HepG2 (cell line): Measurements from ENCODE around the gene PHF13. TPM values are rescaled to one million over a fixed set of nuclear protein-coding genes. Genes with fewer than 3 reads are reported as not detected.

Experiments used
- DPF2 ChIP-seq: sonication (generic); formaldehyde crosslinking; IDR thresholded peaks from 2 replicates; pipeline ENCODE4 v1.4.0; 2020; ENCODE audit warnings: mild to moderate bottlenecking, low read depth, missing genetic modification reagents, borderline replicate concordance
- GTF3A ChIP-seq: sonication (generic); formaldehyde crosslinking; conservative IDR thresholded peaks from 2 replicates; pipeline ENCODE4 v1.4.0; 2020; ENCODE audit warnings: mild to moderate bottlenecking, missing genetic modification reagents
- KLF12 ChIP-seq: sonication (generic); formaldehyde crosslinking; IDR thresholded peaks from 2 replicates; pipeline ENCODE4 v1.4.0; 2020; ENCODE audit warnings: missing genetic modification reagents, borderline replicate concordance
- LBX2 ChIP-seq: sonication (generic); formaldehyde crosslinking; IDR thresholded peaks from 2 replicates; pipeline ENCODE4 v1.5.0; 2020; ENCODE audit warnings: missing genetic modification reagents, mild to moderate bottlenecking, borderline replicate concordance
- POGK ChIP-seq: sonication (generic); formaldehyde crosslinking; conservative IDR thresholded peaks from 2 replicates; pipeline ENCODE4 v1.8.0; 2022; ENCODE audit warnings: mild to moderate bottlenecking, moderate library complexity, missing genetic modification reagents
- YEATS4 ChIP-seq: sonication (generic); formaldehyde crosslinking; IDR thresholded peaks from 2 replicates; pipeline ENCODE4 v1.4.0; 2020; ENCODE audit warnings: missing genetic modification reagents, borderline replicate concordance
- ZBTB8A ChIP-seq: sonication (generic); formaldehyde crosslinking; IDR thresholded peaks from 2 replicates; pipeline ENCODE4 v1.4.0; 2020; ENCODE audit warnings: mild to moderate bottlenecking, low read depth, missing genetic modification reagents, borderline replicate concordance
- ZEB1 ChIP-seq: IDR thresholded peaks from 2 replicates; pipeline ENCODE4 v1.6.1; 2012; ENCODE audit warnings: mild to moderate bottlenecking, low read depth, inconsistent platforms; ENCODE audit not compliant: insufficient replicate concordance
- ZFP82 ChIP-seq: sonication (generic); formaldehyde crosslinking; IDR thresholded peaks from 2 replicates; pipeline ENCODE4 v1.5.1; 2020; ENCODE audit warnings: mild to moderate bottlenecking, missing genetic modification reagents, borderline replicate concordance
- ZIK1 ChIP-seq: sonication (generic); formaldehyde crosslinking; IDR thresholded peaks from 2 replicates; pipeline ENCODE4 v1.5.0; 2020; ENCODE audit warnings: mild to moderate bottlenecking, low read depth, missing genetic modification reagents, borderline replicate concordance
- ZNF274 ChIP-seq: sonication (generic); formaldehyde crosslinking; IDR thresholded peaks from 2 replicates; pipeline ENCODE4 v1.5.1; 2020; ENCODE audit warnings: mild to moderate bottlenecking, missing genetic modification reagents
- ZNF432 ChIP-seq: sonication (generic); formaldehyde crosslinking; IDR thresholded peaks from 2 replicates; pipeline ENCODE4 v1.5.0; 2020; ENCODE audit warnings: missing genetic modification reagents, mild to moderate bottlenecking, borderline replicate concordance
- ZNF7 ChIP-seq: IDR thresholded peaks from 2 replicates; pipeline ENCODE4 v1.6.1; 2016; ENCODE audit warnings: missing biosample characterization, missing genetic modification reagents
- ZNF713 ChIP-seq: sonication (generic); formaldehyde crosslinking; IDR thresholded peaks from 2 replicates; pipeline ENCODE4 v1.4.0; 2020; ENCODE audit warnings: mild to moderate bottlenecking, missing genetic modification reagents
- ZNF800 ChIP-seq: sonication (generic); formaldehyde crosslinking; IDR thresholded peaks from 2 replicates; pipeline ENCODE4 v1.4.0; 2020; ENCODE audit warnings: missing genetic modification reagents
- polyA plus RNA-seq, 8 experiments: library from polyadenylated mRNA; depleted of rRNA in 3 of 8; stranded (reverse) in 7 of 8; unstranded in 1 of 8; fragments of >200 nt; fragmentation: Illumina TruSeq in 4 of 8; extraction: Trizol in 4 of 8; gene quantifications; 2 replicates each; pipeline versions ENCODE4 v1.2.1 to v1.2.3, GENCODE V29; 2011 to 2016; ENCODE audit warnings: low read depth in 4 of 8, missing spikeins in 1 of 8, mixed read lengths in 1 of 8; ENCODE audit not compliant: insufficient read depth in 1 of 8
- total RNA-seq, 5 experiments: library from RNA; depleted of rRNA; stranded (reverse); fragments of >200 nt; fragmentation: Illumina TruSeq; extraction: Trizol; gene quantifications; 2 replicates each; pipeline ENCODE4 v1.2.3, GENCODE V29; 2016; ENCODE audit warnings: low read depth in 1 of 5
- TF ChIP-seq, protein P1 (sequence below): sonication (generic); formaldehyde crosslinking; IDR thresholded peaks from 2 replicates; pipeline ENCODE4 v1.9.0; 2021; ENCODE audit warnings: missing genetic modification reagents, mild to moderate bottlenecking, borderline replicate concordance
- TF ChIP-seq, protein P2 (sequence below): sonication (generic); formaldehyde crosslinking; IDR thresholded peaks from 2 replicates; pipeline ENCODE4 v1.4.0; 2020; ENCODE audit warnings: mild to moderate bottlenecking, missing genetic modification reagents
- TF ChIP-seq, protein P3 (sequence below), 2 experiments: sonication (generic) in 1 of 2; formaldehyde crosslinking in 1 of 2; IDR thresholded peaks; 2 replicates each; pipeline versions ENCODE4 v1.5.1 to v1.6.1; 2011 to 2020; ENCODE audit warnings: borderline replicate concordance in 1 of 2, low read depth in 1 of 2, low read length in 1 of 2, mild to moderate bottlenecking in 1 of 2, missing genetic modification reagents in 1 of 2, moderate library complexity in 1 of 2

PHF13 gene
- total and polyA plus RNA-seq, 2 of the 13 experiments (the other 11 are each of a cell fraction or from before 2014, with no cell fraction given), result 4.7 to 7.4 TPM

DNA sequence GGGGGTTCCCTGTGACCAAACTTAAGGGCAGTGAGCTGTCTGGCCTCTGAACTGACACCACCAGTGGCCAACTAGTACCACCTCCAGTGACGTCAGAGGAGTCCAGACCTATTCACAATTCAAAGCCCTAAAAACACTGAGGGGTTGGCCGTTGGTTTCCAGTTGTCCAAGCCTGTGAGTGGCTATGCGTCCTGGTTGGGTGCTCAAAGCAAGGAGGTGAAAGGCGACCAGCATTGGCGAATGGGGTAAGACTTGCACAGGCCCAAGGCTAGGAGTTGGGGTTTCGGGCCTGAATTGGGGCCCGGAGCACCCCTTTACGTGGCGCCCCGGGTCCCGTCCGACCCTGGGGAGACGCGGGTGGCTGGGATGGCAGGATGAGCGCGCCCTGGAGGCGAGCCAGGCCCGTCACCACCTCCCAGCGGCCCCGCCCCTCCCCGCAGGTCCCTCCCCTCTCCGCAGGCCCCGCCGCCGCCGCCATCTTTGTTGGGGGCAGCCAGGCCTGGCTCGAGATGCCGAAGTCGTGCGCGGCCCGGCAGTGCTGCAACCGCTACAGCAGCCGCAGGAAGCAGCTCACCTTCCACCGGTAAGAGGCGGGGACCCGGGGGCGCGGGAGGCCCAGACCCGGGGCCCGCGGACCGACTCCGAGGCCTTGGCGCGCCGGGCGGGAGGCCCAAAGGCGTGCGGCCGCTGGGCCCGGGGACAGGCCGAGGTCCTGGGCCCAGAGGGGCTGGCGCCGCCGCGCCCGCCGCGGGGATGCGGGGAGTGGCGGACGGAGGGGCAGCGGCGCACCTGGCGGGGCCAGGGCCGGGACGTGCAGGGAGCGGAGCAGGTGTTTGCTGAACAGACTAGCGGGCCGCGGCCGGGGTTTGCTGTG lies 11.4 kb downstream of the PHF13 start, which contains the start of gene THAP3 (continued):
- TF ChIP-seq, protein P1, sequence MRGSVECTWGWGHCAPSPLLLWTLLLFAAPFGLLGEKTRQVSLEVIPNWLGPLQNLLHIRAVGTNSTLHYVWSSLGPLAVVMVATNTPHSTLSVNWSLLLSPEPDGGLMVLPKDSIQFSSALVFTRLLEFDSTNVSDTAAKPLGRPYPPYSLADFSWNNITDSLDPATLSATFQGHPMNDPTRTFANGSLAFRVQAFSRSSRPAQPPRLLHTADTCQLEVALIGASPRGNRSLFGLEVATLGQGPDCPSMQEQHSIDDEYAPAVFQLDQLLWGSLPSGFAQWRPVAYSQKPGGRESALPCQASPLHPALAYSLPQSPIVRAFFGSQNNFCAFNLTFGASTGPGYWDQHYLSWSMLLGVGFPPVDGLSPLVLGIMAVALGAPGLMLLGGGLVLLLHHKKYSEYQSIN (CRISPR knock-in tag), result no peak
- TF ChIP-seq ZIK1 (no peak), ZFP82 (CRISPR knock-in tag) (0 out of 2 replicates have a peak, but pooled peaks have one; percentile 70), ZNF432 (no peak; the same call in 1 of the 2 replicates), ZNF713 (no peak), DPF2 (no peak), POGK (CRISPR knock-in tag) (peak; percentile 44; the same call in 1 of the 2 replicates), LBX2 (CRISPR knock-in tag) (peak; percentile 22; the same call in 1 of the 2 replicates), ZNF274 (no peak), KLF12 (CRISPR knock-in tag) (no peak; the same call in 1 of the 2 replicates), GTF3A (CRISPR knock-in tag) (no peak), ZNF800 (peak; percentile 82; the same call in 1 of the 2 replicates), ZBTB8A (CRISPR knock-in tag) (no peak), ZEB1 (peak; percentile 32), ZNF7 (no peak), YEATS4 (no peak; the same call in 1 of the 2 replicates)
- TF ChIP-seq, protein P2, sequence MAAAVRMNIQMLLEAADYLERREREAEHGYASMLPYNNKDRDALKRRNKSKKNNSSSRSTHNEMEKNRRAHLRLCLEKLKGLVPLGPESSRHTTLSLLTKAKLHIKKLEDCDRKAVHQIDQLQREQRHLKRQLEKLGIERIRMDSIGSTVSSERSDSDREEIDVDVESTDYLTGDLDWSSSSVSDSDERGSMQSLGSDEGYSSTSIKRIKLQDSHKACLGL (CRISPR knock-in tag), result no peak; the same call in none of the 2 replicates
- TF ChIP-seq, protein P3, sequence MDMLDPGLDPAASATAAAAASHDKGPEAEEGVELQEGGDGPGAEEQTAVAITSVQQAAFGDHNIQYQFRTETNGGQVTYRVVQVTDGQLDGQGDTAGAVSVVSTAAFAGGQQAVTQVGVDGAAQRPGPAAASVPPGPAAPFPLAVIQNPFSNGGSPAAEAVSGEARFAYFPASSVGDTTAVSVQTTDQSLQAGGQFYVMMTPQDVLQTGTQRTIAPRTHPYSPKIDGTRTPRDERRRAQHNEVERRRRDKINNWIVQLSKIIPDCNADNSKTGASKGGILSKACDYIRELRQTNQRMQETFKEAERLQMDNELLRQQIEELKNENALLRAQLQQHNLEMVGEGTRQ (IDR thresholded peaks at IDR 0.05; ENCODE audit: low read depth, low read length), result no peak
- TF ChIP-seq, protein P3 (CRISPR knock-in tag; IDR thresholded peaks at IDR 0.05; ENCODE audit: borderline replicate concordance), result no peak
